Kidney glomerular epithelial cell (primary cell): ENCODE data around the gene SRRM1.
A peak's percentile ranks its signal among the peaks of the same experiment; 100 is the strongest.
"Not testable (repeated sequence)": the region's sequence is repeated elsewhere in the genome, so short reads cannot be mapped to it uniquely, and the experiment has no call there.

Experiments used
- DNase-seq: peaks from one replicate; lab custom pipeline; 2025; lab: John Stamatoyannopoulos, UW

SRRM1 gene

DNA sequence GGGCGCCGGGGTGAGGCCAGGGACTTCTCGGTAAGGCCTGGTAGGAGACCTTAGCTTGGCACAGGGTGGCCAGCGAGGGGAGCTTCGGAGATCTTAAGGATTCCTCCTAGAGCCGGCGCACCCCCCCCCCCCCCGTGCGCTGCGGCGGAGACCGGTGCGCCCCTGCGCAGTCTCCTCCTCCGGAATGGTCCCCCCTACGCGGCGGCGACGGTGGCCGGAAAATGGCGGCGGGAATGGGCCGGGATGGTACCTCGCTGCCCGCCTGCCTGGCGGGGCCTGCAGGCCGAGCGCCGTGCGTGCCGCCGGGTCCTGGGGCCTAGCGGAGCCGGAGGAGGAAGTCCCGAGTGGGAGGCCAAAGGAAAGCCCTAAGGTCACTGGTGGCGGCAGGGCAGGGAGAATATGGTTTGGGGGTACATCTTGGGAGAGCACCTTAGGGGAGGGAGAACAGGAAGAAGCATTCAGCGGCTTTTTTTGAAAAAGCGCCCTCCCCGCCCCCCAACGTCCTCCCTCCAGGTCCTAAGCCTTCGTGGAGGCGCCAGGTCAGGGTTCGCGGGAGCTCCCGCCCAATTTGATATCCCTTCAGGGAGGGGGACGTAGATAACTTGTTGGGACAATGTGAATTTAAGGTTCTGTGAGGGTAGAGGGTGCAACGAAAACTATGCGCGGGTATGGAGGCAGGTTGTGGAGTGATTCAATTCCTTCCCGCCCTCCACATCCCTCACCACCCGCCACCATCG, 429 bp downstream of the SRRM1 start:
- no peak for DNase-seq

DNA sequence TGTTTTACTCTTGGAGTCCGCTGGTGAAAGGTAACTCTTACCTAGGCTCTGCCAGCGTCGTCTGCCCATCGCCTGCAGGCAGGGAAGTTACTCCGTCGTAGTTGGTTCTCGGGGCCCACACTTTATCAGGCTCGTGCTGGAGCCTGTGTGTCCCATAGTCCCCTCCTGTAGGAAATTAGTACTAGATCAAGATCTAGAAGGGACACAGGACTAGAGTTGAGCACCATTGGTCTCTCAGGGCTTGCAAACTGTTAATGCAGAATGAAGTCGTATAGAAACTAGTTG, 940 bp downstream of the SRRM1 start:
- DNase-seq = no peak

- no peak for DNase-seq
Measured at GRCh38 chr1:24648919-24649318, 5.8 kb downstream of the SRRM1 start.

DNA sequence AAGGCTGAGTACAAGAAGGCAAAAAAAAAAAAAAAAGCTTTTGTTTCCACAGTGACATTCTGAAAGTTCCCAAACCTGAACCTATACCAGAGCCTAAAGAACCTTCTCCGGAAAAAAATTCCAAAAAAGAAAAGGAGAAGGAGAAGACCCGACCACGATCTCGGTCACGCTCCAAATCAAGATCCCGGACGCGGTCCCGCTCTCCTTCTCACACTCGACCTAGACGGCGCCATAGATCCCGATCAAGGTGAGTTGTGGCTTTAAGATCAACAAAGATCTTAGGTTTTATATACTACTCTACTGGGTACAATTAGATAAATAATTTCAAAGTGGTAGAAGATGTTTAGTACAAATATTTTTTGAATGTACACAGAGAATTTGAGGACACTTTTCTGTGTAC, 9.3 kb downstream of the SRRM1 start:
- no peak for DNase-seq

DNA sequence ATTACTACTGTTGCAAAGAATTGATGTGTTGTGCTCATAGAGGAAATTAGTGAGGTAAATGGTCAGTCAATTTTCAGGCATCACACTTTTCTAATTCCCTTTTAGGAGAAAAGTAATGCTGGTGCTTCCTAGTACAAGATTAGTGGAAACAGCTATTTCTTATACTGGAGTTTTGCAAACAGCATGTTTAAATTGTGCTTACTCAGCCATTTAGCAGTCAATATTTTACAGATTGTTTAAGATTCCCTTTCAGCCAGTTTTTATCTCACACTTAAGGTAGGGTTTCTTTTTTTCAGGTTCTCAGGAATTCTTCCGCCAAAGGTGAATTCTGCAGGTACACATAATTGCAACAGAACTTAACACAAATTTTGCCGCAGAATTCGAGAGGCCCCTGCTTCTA, 10.9 kb downstream of the SRRM1 start:
- DNase-seq = no peak

- DNase-seq = no peak
Measured at GRCh38 chr1:24656046-24656445, 12.9 kb downstream of the SRRM1 start.

DNA sequence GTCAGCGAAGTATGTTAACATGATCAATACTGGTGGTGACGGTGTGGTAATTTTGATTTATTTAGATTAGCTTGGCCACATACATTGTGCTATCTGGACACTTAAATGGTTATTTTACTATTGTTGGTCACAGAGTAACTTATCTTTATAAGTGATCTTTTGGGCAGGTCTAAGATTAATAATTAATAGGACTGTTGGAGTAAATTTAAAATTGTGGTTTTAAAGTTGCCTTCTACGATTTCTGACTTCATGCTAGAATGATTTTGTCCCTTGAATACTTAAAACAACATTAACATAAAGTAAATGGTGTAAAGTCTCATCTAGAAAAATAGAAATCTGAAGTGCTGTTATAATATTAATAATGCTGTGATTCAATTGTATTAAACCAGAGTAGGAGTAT, 14.7 kb downstream of the SRRM1 start:
- peak; percentile 18 for DNase-seq

- no peak for DNase-seq
Measured at GRCh38 chr1:24659166-24659904, 16.2 kb downstream of the SRRM1 start.

- DNase-seq = no peak
Measured at GRCh38 chr1:24659993-24660665, 17.0 kb downstream of the SRRM1 start.

DNA sequence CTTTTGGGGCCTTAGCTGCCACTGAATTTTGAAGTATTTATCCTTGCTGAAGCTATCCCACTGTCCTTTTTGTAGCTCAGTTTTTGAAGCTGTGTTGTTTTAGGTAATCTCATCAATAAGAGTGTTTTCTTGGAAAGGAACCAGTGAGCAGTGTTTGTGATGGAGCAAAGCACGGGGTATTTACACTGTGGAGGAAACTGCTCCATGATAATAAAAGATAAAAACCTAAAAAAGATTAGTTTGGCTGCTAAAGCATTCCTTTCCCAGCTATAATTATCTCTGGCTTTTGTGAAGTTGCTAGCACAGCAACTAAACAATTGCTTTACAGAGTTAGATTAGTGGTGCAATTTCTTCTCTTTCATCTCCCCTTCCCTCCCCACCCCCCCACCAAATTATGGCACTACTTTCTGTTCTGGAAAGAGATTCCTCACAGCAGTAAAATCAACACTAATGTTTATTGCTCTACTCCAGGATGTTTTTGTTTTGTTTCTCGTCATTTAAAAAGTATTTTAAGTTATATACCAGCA, 21.5 kb downstream of the SRRM1 start:
- no peak for DNase-seq

DNA sequence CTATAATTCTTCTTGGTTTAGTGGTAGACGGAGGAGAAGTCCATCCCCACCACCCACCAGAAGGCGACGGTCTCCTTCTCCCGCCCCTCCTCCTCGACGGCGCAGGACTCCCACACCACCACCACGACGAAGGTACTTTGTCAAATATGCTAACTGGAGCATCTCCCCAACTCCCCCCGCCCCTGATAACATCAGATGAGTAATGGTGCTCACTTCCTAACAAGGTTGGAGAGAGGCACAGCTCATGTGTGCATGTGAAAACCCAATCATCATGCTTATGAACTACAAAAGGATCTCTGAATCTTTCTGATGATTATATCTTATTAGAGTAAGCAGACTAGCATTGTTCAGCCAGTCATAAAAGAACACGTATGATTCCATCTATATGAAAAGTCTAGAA, 23.7 kb downstream of the SRRM1 start:
- DNase-seq = no peak

DNA sequence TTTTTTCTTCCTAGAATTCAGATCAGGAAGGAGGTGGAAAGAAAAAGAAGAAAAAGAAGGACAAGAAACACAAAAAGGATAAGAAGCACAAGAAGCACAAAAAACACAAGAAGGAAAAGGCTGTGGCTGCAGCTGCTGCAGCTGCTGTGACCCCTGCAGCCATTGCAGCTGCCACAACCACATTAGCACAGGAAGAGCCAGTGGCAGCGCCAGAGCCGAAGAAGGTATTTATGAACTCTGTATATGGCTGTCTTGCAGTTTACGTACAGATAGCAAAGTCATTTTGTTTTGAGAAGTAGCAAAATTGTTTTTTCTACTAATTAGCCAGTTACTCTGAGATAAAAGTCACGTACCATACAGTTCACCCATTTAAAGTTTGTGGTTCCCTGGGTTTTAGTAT, 28.3 kb downstream of the SRRM1 start:
- not testable (repeated sequence) for DNase-seq

- DNase-seq = not testable (repeated sequence)
Measured at GRCh38 chr1:24672686-24673085, 29.6 kb downstream of the SRRM1 start.

DNA sequence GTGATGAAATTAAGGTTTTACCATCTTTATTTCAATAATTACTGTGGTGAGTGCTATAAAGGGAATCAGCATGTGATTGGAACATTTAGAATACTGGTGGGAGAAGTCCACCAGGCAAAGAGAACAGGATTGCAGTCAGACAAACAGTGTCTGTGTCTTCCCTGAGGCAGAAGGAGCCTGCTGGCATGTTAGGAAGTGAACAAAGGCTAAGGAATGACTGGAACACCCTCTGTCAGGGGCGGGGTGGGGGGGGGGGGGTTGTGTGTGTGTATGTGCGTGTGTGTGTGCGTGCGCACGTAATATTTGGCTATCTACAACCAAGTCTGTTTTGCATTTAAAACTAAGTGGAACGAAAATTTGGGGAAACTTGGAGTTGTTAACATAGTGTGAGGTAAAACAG, 30.2 kb downstream of the SRRM1 start:
- DNase-seq = no peak

- DNase-seq = not testable (repeated sequence)
Measured at GRCh38 chr1:24678421-24678820, 35.3 kb downstream of the SRRM1 start.

DNA sequence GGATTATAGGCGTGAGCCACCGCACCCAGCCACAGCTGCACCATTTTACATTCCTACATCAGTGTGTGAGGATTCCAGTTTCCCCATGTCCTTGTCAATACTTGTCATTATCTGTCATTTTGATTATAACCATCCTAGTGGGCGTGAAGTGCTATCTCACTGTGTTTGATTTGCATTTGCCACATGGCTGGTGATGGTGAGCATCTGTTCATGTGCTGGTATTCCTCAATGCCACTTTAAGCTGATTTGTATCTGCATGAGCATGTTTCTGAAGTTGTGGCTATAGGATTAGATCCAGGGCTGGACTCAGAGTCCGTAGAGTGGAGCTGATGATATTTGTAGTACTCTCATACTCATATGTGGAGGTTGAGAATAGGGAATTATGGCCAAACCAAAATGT, 36.6 kb downstream of the SRRM1 start:
- DNase-seq = no peak

DNA sequence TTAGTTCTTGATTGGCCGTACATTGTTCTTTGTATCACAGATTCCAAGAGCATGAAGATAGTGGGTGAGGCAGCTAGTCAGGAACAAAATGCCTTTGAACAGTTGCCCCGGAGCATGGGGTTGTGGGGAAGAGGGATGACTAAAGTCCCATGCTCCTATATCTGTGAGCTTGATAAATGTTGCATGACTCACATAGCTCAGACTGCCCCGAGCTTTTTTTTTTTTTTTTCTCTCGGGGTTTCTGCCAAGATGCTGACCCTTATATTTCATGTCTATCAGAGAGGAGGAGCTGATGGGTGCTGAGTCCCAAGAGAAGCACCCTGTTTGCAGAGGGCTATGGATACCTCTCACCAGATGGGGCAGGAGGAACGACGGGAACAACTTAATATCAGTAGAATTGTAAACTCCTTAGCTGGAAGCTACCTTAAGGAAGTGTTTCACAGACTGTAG, 40.6 kb downstream of the SRRM1 start:
- peak; percentile 95 for DNase-seq

- no peak for DNase-seq
Measured at GRCh38 chr1:24688033-24688432, 44.9 kb downstream of the SRRM1 start.

- peak; percentile 72 for DNase-seq
Measured at GRCh38 chr1:24688621-24689195, 45.6 kb downstream of the SRRM1 start.

DNA sequence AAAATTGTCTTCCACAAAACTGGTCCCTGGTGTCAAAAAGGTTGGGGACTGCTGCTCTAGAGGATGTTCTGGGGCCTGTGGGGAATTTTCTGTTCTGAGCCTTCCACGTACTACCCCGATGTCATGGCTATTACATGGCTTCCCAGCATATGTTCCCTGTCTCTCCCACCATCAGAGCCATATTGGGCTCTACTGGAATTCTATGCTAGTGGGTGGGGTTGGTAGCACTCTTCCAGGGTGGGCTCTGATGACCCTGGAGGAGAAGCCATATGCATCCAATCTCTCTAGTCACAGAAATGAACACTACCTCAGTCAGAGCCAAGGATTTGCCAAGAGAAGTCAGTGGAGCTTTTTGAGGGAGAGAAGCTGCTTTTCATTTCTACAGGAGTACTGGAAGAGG, 47.9 kb downstream of the SRRM1 start:
- DNase-seq = no peak

DNA sequence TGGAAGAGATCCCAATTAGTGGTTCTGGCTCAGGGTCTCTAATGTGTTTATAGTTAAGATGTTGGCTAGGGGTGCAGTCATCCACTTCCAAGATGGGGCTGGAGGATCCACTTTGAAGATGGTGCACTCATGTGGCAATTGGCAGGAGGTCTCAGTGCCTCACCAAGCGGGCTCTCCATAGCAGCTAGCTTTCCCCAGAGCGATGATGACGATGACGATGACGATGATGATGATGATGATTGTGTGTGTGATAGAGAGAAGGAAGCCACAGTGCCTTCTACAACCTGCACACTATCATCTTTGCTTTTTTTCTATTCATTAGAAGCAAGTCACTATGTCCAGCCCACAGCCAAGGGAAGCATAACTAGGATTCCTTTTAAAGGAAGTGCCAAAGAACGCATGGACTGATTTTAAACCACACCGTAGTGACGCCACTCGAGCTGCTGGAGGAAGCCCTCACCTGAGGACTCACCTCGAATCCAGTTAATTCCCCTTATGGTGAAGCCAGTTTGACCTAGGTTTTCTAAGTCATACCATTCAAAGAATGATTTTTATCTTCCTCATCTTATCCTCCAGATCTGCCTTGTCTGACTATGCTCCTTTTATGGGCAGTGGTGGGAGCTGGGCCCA, 49.4 kb downstream of the SRRM1 start:
- DNase-seq = no peak

DNA sequence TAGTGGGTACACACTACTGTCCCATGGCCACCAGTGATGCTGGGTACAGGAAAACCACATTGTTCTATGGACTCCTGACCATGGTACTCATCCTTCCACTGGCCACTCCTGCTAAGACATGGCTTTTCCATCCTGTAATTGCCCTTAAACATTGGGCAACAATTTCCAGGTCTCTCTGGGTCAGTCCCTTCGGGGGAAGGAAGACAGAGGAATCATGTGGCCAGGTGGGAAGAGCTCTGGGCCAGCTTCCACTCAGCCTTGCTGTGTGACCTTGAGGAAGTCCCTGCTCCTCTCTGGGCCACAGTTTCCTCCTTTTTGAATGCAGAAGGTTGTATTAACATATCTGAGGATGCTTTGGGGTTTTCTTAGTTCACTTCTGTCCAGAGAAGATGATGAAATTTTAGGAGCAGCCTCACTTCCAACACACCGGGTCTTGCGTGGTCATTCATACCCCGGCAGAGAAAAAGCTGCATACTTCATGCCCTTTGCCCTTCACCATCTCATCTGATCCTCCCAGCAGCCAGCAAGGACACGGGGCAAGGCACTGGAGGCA, 50.8 kb downstream of the SRRM1 start:
- no peak for DNase-seq
